Measurements from ENCODE around the gene EZR. TPM values are rescaled to one million over a fixed set of nuclear protein-coding genes. Genes with fewer than 3 reads are reported as not detected.
A peak's percentile ranks its signal among the peaks of the same experiment; 100 is the strongest.

EZR gene
- total and polyA plus RNA-seq, 9 of the 15 experiments (the other 6 are each of a cell fraction or from before 2014, with no cell fraction given), result 36.5 to 162 (median 104) TPM

GRCh38 chr6:158843751-158844683, 24.8 kb upstream of the EZR start (continued):
- TF ChIP-seq HMBOX1 (IDR thresholded peaks at IDR 0.05) (no peak), NCOR1 (IDR thresholded peaks at IDR 0.05) (0 out of 2 replicates have a peak, but pooled peaks have one; percentile 31), MAZ (CRISPR knock-in tag; conservative IDR thresholded peaks at IDR 0.05 in 1 of 2, IDR thresholded peaks at IDR 0.05 in 1 of 2) (no peak), JUND (IDR thresholded peaks at IDR 0.05; ENCODE audit: borderline replicate concordance, low read depth, low read length) (no peak), JUND (tag; IDR thresholded peaks at IDR 0.05; ENCODE audit: borderline replicate concordance, low read depth, low read length) (0 out of 3 replicates have a peak, but pooled peaks have one; percentile 7), ESRRA (IDR thresholded peaks at IDR 0.05; ENCODE audit: borderline replicate concordance, low read depth) (peak; percentile 71), TEAD2 (tag; IDR thresholded peaks at IDR 0.05) (0 out of 2 replicates have a peak, but pooled peaks have one; percentile 41), STAT5A (IDR thresholded peaks at IDR 0.05; ENCODE audit: borderline replicate concordance, low read length) (0 out of 2 replicates have a peak, but pooled peaks have one; percentile 9), FOXA3 (CRISPR knock-in tag; conservative IDR thresholded peaks at IDR 0.05 in 1 of 2, IDR thresholded peaks at IDR 0.05 in 1 of 2) (peak in 1 of 2 experiments; percentile 37; a peak in 1 of 4 replicates), ATF7 (IDR thresholded peaks at IDR 0.05) (0 out of 2 replicates have a peak, but pooled peaks have one; percentile 13), MTA1 (IDR thresholded peaks at IDR 0.05; ENCODE audit: borderline replicate concordance) (0 out of 2 replicates have a peak, but pooled peaks have one; percentile 24), TEAD4 (IDR thresholded peaks at IDR 0.05; ENCODE audit: low read length) (peak; percentile 70), TEAD4 (CRISPR knock-in tag; IDR thresholded peaks at IDR 0.05; ENCODE audit: borderline replicate concordance) (no peak), YBX1 (IDR thresholded peaks at IDR 0.05) (no peak), CXXC5 (CRISPR knock-in tag; IDR thresholded peaks at IDR 0.05) (peak; percentile 47; the same call in 1 of the 2 replicates), FOXK2 (conservative IDR thresholded peaks at IDR 0.05 in 1 of 2, IDR thresholded peaks at IDR 0.05 in 1 of 2; ENCODE audit: low read depth in 2 of 2) (peak; percentile 82 to 88), SMARCB1 (IDR thresholded peaks at IDR 0.05; ENCODE audit: insufficient read length, low read depth) (peak; percentile 41), ZHX1 (conservative IDR thresholded peaks at IDR 0.05; ENCODE audit: low read length) (no peak)
- TF ChIP-seq, protein P1, sequence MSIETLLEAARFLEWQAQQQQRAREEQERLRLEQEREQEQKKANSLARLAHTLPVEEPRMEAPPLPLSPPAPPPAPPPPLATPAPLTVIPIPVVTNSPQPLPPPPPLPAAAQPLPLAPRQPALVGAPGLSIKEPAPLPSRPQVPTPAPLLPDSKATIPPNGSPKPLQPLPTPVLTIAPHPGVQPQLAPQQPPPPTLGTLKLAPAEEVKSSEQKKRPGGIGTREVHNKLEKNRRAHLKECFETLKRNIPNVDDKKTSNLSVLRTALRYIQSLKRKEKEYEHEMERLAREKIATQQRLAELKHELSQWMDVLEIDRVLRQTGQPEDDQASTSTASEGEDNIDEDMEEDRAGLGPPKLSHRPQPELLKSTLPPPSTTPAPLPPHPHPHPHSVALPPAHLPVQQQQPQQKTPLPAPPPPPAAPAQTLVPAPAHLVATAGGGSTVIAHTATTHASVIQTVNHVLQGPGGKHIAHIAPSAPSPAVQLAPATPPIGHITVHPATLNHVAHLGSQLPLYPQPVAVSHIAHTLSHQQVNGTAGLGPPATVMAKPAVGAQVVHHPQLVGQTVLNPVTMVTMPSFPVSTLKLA (conservative IDR thresholded peaks at IDR 0.05), result 0 out of 4 replicates have a peak, but pooled peaks of 1 of the 2 experiments have one; percentile 16
- TF ChIP-seq, protein P2, sequence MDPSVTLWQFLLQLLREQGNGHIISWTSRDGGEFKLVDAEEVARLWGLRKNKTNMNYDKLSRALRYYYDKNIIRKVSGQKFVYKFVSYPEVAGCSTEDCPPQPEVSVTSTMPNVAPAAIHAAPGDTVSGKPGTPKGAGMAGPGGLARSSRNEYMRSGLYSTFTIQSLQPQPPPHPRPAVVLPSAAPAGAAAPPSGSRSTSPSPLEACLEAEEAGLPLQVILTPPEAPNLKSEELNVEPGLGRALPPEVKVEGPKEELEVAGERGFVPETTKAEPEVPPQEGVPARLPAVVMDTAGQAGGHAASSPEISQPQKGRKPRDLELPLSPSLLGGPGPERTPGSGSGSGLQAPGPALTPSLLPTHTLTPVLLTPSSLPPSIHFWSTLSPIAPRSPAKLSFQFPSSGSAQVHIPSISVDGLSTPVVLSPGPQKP (CRISPR knock-in tag; IDR thresholded peaks at IDR 0.05), result no peak
